ENCODE data around the gene FRK.

DNA sequence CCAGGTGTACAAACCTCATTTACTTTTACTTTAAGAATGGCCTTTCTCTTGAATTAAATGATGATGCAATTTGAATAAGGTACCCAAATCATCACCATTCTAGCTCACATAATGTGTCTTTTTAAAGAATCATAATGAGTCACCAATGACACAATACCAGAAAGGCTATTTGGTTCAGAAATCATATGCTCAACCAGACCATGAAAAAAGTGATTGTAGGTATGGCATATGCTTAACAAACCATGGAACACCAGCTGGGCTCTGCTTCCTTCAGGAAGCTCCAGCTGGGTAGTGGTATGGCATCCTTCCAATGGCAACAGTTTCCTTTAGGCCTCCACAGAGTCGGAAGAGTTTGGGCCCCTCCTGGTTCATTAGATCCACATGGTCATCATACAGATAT lies 128.2 kb downstream of the FRK start:
- TF ChIP-seq ZNF626 (tag by site-specific recombination; IDR thresholded peaks at IDR 0.05) (no peak), CTCF (tag by site-specific recombination; IDR thresholded peaks at IDR 0.05) (no peak), PRDM10 (tag by site-specific recombination; IDR thresholded peaks at IDR 0.05) (no peak), ZNF121 (tag by site-specific recombination; IDR thresholded peaks at IDR 0.05) (no peak), WT1 (tag by site-specific recombination; IDR thresholded peaks at IDR 0.05) (no peak), ZFP41 (tag by site-specific recombination; IDR thresholded peaks at IDR 0.05; ENCODE audit: borderline replicate concordance) (no peak), KLF10 (tag by site-specific recombination; IDR thresholded peaks at IDR 0.05) (no peak), KLF9 (tag by site-specific recombination; IDR thresholded peaks at IDR 0.05; ENCODE audit: low read depth) (no peak), KLF16 (tag by site-specific recombination; IDR thresholded peaks at IDR 0.05) (no peak)
- TF ChIP-seq, protein P1, sequence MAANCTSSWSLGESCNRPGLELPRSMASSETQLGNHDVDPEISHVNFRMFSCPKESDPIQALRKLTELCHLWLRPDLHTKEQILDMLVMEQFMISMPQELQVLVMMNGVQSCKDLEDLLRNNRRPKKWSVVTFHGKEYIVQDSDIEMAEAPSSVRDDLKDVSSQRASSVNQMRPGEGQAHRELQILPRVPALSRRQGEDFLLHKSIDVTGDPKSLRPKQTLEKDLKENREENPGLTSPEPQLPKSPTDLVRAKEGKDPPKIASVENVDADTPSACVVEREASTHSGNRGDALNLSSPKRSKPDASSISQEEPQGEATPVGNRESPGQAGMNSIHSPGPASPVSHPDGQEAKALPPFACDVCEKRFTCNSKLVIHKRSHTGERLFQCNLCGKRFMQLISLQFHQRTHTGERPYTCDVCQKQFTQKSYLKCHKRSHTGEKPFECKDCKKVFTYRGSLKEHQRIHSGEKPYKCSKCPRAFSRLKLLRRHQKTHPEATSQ (tag by site-specific recombination; IDR thresholded peaks at IDR 0.05): no peak
- TF ChIP-seq, protein P2, sequence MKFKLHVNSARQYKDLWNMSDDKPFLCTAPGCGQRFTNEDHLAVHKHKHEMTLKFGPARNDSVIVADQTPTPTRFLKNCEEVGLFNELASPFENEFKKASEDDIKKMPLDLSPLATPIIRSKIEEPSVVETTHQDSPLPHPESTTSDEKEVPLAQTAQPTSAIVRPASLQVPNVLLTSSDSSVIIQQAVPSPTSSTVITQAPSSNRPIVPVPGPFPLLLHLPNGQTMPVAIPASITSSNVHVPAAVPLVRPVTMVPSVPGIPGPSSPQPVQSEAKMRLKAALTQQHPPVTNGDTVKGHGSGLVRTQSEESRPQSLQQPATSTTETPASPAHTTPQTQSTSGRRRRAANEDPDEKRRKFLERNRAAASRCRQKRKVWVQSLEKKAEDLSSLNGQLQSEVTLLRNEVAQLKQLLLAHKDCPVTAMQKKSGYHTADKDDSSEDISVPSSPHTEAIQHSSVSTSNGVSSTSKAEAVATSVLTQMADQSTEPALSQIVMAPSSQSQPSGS (tag by site-specific recombination; IDR thresholded peaks at IDR 0.05; ENCODE audit: low read depth): peak; percentile 56
- TF ChIP-seq, protein P3, sequence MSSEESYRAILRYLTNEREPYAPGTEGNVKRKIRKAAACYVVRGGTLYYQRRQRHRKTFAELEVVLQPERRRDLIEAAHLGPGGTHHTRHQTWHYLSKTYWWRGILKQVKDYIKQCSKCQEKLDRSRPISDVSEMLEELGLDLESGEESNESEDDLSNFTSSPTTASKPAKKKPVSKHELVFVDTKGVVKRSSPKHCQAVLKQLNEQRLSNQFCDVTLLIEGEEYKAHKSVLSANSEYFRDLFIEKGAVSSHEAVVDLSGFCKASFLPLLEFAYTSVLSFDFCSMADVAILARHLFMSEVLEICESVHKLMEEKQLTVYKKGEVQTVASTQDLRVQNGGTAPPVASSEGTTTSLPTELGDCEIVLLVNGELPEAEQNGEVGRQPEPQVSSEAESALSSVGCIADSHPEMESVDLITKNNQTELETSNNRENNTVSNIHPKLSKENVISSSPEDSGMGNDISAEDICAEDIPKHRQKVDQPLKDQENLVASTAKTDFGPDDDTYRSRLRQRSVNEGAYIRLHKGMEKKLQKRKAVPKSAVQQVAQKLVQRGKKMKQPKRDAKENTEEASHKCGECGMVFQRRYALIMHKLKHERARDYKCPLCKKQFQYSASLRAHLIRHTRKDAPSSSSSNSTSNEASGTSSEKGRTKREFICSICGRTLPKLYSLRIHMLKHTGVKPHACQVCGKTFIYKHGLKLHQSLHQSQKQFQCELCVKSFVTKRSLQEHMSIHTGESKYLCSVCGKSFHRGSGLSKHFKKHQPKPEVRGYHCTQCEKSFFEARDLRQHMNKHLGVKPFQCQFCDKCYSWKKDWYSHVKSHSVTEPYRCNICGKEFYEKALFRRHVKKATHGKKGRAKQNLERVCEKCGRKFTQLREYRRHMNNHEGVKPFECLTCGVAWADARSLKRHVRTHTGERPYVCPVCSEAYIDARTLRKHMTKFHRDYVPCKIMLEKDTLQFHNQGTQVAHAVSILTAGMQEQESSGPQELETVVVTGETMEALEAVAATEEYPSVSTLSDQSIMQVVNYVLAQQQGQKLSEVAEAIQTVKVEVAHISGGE (tag by site-specific recombination; conservative IDR thresholded peaks at IDR 0.05; ENCODE audit: low read depth): no peak
- TF ChIP-seq, protein P4, sequence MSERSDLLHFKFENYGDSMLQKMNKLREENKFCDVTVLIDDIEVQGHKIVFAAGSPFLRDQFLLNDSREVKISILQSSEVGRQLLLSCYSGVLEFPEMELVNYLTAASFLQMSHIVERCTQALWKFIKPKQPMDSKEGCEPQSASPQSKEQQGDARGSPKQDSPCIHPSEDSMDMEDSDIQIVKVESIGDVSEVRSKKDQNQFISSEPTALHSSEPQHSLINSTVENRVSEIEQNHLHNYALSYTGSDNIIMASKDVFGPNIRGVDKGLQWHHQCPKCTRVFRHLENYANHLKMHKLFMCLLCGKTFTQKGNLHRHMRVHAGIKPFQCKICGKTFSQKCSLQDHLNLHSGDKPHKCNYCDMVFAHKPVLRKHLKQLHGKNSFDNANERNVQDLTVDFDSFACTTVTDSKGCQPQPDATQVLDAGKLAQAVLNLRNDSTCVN (tag by site-specific recombination; optimal IDR thresholded peaks at IDR 0.05): no peak

Measured in HEK293 (cell line).